GM18499 (cell line): ENCODE measurements around the gene NLRC5.

Source experiments
- ATAC-seq: cut with Tn5 transposase; IDR thresholded peaks from one replicate; pipeline ENCODE4 v1.9.1; 2021; ENCODE audit warnings: moderate number of reproducible peaks; ENCODE audit not compliant: insufficient read depth, unreplicated experiment

NLRC5 gene

GRCh38 chr16:57022445-57022844 is 33.1 kb downstream of the NLRC5 start:
- ATAC-seq, result no peak

GRCh38 chr16:57023541-57024249 is 34.3 kb downstream of the NLRC5 start:
- no peak for ATAC-seq

DNA sequence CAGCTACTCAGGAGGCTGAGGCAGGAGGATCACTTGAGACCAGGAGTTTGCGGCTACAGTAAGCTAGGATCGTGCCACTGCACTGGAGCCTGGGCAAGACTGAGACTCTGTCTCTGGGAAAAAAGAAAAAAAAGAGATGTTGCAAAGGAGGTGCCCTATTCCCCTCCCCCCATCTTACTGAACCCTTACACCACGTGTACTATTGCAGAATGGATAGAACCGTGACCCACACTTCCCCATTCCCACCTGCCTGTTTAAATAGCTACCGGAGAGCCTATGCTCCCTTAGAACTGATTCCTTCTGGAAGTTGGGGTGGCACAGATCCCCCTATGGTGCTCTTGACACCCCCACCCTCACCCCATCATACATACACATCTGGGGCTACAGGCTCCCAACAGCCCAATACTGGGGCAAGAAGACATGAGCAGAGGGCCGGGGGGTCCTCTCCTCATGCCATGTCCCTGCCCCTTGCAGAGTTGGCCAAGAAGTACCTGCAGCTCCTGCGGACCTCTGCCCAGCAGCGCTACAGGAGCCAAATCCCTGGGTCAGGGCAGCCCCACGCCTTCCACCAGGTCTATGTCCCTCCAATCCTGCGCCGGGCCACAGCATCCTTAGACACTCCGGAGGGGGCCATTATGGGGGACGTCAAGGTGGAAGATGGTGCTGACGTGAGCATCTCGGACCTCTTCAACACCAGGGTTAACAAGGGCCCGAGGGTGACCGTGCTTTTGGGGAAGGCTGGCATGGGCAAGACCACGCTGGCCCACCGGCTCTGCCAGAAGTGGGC is 35.7 kb downstream of the NLRC5 start:
- ATAC-seq, result no peak

GRCh38 chr16:57025941-57026777 is 36.8 kb downstream of the NLRC5 start:
- ATAC-seq, result no peak

DNA sequence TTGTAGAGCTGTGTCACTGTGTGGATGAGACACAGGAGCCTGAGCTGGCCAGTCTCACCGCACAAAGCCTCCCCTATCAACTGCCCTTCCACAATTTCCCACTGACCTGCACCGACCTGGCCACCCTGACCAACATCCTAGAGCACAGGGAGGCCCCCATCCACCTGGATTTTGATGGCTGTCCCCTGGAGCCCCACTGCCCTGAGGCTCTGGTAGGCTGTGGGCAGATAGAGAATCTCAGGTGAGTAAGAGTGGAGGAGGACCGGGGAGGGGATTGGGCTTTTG is 37.4 kb downstream of the NLRC5 start:
- no peak for ATAC-seq

- no peak for ATAC-seq
Measured at GRCh38 chr16:57027067-57027466, 37.7 kb downstream of the NLRC5 start.

DNA sequence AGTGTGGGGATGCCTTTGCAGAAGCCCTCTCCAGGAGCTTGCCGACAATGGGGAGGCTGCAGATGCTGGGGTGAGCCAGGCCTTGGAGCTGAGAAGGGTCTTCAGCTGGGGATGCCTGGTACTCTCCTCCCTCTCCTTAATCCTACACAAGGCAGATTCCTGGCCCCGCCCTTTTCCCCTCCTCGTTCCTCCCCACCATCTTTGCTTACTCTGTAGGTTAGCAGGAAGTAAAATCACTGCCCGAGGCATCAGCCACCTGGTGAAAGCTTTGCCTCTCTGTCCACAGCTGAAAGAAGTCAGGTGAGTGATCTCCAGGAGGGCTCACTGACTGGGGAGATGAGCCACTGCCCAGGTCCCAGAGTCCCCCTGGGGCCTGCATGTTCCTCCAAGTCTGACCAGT is 38.7 kb downstream of the NLRC5 start:
- no peak for ATAC-seq

GRCh38 chr16:57029161-57030160 is 40.1 kb downstream of the NLRC5 start:
- no peak for ATAC-seq

GRCh38 chr16:57030346-57030902 is 41.1 kb downstream of the NLRC5 start:
- ATAC-seq, result no peak

DNA sequence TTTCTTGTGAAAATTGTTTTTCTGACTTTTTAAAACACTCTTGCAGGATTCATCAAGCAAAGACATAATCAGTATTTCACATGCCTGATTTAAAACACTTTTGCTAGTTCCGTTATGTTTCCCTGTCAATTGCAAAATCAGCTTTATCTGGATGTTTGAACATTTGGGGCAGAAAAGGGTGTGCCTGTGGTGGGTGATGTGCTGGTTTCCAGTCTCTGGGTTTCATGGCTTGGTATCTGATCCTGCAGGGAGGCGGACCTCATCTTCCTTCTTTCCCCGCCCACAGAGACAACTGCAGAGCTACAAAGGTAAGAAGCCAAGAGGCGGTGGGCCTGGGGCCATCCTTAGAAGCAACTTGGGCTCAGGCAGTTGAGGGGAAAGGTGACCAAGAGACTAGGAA is 41.8 kb downstream of the NLRC5 start:
- ATAC-seq, result no peak

DNA sequence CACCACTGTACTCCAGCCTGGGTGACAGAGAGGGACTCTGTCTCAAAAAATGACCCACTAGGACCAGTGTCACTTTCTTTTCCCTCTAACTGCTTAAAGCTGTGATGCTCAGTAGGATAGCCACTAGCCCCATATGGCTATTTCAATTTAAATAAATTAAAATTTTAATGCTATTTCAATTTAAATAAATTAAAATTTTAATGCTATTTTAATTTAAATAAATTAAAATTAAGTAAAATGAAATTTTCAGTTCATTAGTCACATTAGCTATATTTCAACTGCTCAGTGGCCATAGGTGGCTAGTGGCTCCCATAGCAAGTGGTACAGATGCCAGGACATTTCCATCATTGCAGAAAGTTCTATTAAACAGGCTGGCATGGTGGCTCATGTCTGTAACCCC is 43.0 kb downstream of the NLRC5 start:
- ATAC-seq, result no peak

- no peak for ATAC-seq
Measured at GRCh38 chr16:57032931-57033330, 43.6 kb downstream of the NLRC5 start.

DNA sequence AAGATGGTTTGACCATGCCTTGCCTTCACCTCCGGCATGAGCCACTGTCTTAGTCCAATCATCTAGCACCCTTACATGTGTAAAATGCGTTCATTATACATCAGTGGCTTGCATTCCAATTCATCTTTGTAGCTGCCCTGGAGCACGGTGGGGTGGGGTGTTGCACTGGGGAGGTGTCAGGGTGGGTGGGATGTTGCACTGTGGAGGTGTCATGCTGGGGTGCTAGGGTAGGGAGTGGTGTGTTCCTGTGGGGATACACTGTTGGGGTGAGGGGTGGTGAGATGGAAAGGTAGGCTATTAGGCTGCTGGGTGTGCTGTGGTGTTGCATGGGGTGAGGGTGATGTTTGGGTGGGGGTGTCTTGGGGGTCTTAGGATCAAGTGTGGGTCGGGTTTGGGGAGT is 47.0 kb downstream of the NLRC5 start:
- ATAC-seq, result no peak

GRCh38 chr16:57036945-57037344 is 47.6 kb downstream of the NLRC5 start:
- no peak for ATAC-seq

DNA sequence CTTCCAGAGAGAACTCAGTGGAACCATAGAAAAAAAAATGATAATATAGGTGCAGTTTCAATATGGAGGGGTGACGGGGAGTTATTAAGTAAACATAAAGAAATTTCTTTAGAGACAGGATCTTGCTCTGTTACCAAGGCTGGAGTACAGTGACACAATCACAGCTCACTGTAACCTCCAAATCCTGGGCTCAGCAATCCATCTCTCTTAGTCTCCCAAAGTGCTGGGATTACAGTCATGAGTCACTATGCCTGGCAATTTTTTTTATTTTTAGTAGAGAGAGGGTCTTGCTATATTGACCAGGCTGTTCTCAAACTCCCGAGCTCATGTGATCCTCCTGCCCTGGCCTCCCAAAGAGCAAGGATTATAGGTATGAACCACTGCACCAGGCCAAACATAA is 48.8 kb downstream of the NLRC5 start:
- ATAC-seq, result no peak

GRCh38 chr16:57039148-57039812 is 49.9 kb downstream of the NLRC5 start:
- ATAC-seq, result no peak

- no peak for ATAC-seq
Measured at GRCh38 chr16:57041182-57042156, 52.1 kb downstream of the NLRC5 start.
